GM18526 (cell line): Measurements from ENCODE around the gene DENND10.

Experiments
- POLR2A ChIP-seq: IDR thresholded peaks from 3 replicates; pipeline ENCODE4 v1.6.1; 2011; ENCODE audit not compliant: insufficient read length; ENCODE audit errors: extremely low read depth

The DENND10 gene

DNA sequence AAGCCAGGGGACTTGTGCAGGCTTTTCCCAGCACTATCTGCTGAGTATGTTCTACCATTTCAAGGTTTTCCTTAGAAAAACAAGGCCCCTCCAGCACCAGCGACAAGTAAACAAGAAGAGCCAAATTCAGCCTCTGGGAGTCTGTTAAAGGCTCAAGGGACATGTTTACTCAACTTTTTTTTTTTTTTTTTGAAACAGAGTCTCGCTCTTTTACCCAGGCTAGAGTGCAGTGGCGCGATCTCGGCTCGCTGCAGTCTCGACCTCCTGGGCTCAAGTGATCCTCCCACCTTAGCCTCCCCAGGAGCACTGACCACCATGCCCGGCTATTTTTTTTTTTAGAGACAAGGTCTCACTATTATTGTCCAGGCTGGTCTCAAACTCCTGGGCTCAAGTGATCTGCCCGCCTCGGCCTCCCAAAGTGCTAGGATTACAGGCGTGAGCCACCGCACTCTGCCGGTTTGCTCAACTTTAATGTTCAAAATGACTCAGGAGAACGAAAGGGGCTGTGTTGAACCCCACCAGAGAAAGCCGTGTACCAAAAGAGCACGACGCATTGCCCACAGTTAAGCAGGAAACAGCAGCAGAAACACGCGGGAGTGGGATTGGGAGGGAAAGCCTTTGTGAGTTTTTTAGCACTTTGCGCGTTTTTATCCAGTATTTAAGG lies 73.9 kb downstream of the DENND10 start:
- no peak for TF ChIP-seq POLR2A

DNA sequence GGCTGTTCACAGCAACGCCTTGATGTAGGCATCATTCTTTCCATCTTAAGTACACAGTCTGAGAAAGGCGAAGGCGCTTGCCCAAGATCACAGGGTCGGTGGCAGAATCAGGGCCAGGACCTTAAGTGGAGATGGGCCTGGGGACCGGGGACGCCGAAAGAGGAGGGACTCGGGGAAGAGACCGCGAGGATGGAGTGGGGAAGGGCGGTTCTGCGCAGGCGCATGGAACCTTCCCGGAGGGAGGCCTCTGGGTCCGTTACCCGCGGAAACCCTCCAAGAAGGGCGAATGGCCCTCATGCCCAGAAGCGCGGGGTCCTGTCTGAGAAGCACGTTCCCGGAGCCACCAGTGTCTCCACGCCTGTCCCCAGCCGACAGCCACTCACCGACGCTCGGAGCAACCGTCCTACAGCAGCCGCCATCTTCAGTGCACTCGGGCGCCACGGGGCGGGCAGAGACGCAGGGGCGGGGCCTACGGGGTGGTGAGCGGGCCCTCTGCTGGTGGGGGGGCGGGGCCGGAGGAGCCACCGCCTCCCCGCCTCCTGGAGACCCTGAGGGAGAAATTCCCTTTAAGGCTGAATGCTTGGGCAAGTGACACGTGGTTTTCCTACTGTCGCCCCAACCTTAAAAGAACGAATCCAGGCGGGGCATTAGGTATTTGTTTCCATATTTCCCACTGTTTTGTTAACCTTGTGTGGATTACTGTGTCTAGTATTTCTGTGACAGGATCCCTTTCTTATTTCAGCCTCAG lies 74.6 kb downstream of the DENND10 start, which contains the start of gene PRDX3:
Gene PRDX3 (minus strand): TSS at position 441 of the 748 bp plus-strand sequence. CDS start 22 bp downstream, at position 419.
- TF ChIP-seq POLR2A, result peak; percentile 95

DNA sequence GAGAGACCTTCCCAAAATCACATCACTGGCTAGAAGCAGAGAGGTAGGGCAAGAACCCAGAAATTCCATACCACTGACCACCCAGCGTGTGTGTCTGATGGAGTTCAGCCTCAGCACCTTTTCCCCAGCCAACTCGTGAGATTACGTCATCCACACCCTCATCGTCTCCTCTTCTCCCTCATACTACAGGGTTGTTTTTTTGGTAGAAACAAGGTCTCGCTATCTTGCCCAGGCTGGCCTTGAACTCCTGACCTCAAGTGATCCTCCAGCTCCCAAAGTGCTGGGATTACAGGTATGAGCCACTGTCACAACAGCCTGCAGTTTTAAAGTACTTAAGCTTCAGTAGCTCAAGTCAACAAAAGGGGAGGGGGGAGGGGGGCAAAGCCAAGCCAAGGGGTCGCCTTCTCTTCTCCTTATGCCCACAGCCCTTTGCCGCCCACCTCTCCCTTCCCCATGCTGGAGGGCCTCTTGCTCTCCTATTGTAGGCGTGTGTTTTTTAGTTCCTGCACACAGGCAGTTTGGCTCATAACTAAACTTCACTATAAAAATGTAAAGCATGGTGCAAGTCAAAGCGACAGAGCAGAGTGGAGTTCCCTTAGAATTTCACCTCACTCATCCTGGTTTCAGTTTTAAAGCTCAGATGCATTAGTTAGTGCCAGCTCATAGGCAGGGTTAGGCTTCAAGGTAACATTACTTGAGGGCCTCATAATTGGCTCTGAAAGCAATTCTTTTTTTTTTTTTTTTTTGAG lies 79.9 kb downstream of the DENND10 start:
- no peak for TF ChIP-seq POLR2A
